ENCODE measurements around the gene H2BK1. TPM values are rescaled to one million over a fixed set of nuclear protein-coding genes. Genes with fewer than 3 reads are reported as not detected.

The H2BK1 gene
- total RNA-seq, 1 experiment from 2014 or later, result 0.64 TPM

GRCh38 chr7:151179287-151179860, 30.9 kb downstream of the H2BK1 start:
- no peak for DNase-seq (ENCODE audit: low spot score)

DNA sequence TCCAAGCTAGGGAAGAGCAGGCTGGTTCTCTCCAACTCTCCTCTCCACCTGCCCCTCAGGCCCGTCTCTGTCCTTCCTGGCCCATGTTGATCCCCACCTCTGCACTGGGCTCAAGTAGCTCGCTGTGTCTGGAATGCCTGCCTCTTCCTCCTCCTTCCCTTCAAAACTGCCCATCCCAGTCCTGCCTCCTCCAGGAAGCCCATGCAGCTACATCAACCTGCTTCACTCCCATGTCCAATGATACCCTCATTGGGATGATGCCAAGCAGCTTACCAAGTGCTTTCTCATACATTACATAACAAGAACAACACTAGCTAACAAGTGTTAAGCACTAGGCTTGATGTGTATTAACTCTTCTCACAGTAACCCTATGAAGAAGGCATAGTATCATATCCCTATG, 31.5 kb downstream of the H2BK1 start:
- no peak for DNase-seq (ENCODE audit: low spot score)

DNA sequence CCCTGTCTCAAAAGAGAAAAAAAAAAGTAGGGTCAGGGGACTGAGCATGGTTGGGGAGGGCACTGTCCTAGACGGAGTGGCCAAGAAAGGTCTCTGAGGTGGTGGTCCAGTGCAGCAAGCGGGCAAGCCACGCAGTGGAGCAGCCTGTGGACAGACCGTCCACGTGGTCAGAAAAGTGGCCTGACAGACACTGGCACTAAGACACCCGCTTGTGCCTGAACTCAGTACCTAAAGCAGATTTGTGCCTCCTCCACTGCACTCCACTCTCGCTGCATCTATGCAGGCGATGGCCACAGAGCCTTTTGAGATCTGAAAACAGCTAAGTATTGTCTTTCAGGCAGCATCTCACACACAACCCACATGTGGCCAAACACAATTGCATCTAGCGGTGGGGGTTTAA, 32.1 kb downstream of the H2BK1 start:
- DNase-seq (ENCODE audit: low spot score), result no peak

DNA sequence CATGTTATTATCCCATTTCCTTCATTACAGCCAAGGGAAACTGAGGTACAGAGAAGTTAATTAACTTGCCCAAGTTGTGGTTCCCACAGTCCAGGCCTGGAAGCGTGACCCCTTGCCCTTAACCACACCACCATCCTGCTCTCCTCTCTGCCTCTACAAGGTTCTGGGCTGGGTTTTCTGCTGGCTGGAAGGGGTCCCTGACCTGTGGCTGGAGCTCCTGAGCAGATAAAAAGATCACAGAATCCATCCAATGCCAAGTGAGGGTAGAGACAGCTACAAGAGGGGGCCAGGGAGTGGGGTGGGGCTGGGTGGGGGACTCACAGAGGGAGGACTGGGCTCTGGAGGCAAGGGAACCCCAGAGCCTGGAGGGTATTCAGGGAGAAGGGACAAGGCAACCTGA, 33.0 kb downstream of the H2BK1 start:
- no peak for DNase-seq (ENCODE audit: low spot score)

DNA sequence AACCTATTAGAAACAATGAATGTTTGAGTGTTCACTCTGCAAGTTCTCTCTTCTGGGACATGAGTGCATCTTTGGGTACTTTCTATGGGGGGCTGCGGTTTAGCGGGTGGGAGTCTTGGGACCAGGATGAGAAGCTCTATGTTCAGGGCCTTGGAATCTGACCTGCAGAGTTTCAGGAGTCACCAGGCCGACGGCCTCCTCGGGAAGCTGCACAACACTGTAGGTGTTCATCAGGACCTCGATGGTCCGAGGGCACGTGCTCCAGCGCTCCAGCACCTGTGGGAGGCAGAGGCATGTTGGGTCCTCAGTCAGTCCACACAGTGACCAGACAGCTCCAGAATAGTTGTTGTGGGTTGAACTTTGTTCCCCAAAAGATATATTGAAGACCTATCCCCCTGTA, 33.9 kb downstream of the H2BK1 start:
- no peak for DNase-seq (ENCODE audit: low spot score)

GRCh38 chr7:151175793-151176311, 34.4 kb downstream of the H2BK1 start:
- no peak for DNase-seq (ENCODE audit: low spot score)

DNA sequence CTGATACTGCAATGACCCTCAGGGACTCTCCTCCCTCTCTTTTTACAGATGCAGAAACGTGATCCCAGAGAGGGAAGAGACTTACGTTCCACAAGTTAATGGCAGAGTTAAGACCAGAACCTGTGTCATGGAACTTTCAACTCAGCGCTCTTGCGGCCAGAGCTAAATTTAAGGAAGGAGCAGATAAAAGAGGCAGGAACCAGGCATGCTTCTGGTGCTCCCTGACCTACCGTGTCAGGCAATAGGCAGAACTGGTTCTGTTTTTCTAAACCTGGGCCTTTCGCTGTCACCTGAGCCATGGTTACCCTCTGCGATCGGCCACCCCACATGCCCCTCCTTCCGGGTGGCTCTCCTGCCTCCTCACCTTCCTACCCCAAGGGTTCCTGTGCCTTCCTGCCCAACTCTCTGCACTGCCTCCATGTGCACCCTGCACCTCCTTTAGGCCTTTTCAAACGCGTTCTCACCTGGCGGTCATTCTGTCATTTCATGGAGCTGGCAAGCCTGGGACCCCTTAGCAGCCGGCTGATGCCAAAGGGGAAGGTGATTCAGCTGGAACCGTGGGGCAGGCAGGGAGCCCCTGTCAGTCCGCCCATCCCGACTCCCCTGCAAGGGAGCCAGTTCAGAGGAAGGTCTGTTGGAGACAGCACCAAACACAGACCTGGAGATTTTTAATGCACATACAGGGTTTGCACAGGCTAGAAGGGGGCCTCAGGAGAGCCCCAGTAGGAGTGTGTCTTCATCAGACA, 35.1 kb downstream of the H2BK1 start:
- DNase-seq (ENCODE audit: low spot score), result no peak

DNA sequence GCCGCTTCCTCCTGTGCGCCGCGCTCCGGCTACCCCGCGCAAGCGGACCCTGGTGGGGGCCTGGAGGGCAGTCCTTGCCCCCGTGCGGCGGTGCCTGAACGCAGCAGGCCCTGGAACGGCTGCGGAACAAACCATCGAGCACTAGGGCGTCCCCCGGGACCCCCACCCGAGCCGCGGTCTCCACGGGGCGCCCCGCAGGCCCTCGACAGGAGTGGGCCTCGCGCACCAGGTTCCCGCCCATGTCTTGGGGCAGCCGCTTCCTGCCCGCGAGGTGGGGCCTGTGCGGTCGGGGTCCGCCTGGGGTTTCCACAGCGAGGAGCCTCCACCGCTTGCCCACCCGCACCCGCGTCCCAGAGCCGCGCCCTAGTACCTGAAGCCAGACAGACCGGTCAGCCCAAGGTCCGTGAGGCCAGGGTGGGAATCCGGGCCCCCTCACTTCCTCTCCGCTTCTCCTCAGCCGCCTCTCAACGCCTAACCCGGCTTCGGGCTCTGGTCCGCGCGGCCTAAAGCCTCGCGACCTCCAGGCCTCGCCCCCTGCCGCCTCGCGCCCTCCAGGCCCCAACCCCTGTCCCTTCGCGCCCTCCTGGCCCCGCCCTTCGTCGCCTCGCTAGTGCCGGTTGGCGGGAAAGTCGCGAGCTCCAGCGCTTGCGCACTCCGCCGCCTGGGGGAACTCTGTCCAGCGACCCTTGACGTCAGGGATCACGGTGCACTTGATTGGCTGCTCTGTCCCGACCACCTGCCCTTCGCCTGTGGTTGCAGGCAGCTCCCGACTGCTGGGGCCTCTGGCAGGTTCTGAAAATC, 35.8 kb downstream of the H2BK1 start:
- no peak for DNase-seq (ENCODE audit: low spot score)

DNA sequence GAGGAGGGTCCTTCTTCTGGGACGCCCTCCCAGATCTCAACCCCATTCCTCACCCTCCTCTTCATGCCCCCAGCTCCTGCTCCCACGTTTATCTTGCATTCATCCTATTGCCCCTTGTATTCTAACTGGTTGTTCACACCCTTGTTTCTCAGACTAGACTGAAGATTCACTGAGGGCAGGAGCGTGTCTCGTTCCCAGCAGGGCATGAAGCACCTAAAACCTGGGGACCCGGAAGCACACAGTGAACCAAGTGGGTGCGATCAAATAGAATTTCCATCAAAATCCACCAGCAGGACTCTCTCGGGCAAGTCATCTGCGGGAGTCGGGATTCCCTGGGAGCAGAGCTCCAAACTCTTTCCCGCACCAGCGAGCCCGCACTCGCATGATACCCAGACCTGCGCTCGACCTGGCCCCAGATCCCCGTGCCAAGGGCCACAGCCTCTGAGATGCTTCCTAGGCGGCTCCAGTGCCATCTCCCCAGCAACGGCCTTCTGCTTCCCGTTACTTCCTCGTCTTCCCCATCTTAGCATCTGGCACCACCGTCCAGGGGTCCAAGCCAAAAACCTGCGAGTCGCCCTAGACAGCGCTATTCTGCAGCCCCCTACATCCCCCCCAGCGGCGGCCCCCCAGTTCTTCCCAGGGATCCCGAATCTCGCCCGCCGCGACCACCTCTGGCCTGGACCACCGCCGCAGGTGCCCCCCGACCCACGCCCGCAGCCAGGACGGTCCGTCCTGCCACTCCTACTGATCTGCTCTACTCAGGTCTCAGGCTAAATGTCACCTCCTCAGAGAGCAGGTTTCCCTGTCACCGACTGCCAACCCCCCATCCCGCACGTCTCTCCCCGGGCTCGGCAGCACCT, 36.7 kb downstream of the H2BK1 start:
- no peak for DNase-seq (ENCODE audit: low spot score)

GRCh38 chr7:151172273-151173141, 37.8 kb downstream of the H2BK1 start:
- DNase-seq (ENCODE audit: low spot score), result peak; percentile 64

DNA sequence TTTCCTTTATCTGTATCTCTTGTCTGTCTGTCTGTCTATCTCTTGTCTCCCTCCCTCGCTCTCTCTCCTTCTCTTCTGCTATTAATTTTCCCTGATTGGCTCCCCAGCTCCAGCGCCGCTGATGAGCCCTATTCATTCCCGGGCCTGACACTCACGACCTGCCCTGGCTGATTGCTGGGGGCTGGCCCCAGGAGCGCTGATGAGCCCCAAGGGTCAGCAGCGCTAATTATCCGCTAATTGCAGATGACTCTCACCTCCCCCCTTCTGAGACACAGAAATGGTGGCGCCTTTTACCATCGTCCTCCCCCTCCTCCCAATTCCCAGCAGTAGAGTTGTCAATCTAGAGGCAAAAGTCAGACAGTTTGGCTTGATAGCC, 41.5 kb downstream of the H2BK1 start:
- DNase-seq (ENCODE audit: low spot score), result no peak

GRCh38 chr7:151168003-151168786, 42.1 kb downstream of the H2BK1 start:
- no peak for DNase-seq (ENCODE audit: low spot score)

GRCh38 chr7:151167197-151167961, 42.9 kb downstream of the H2BK1 start, which contains the start of gene GBX1:
Gene GBX1 (minus strand): TSS chr7:151167694. CDS start chr7:151167548, 146 bp downstream.
- no peak for DNase-seq (ENCODE audit: low spot score)

- DNase-seq (ENCODE audit: low spot score), result no peak
Observed at GRCh38 chr7:151166629-151167196, 43.6 kb downstream of the H2BK1 start.

DNA sequence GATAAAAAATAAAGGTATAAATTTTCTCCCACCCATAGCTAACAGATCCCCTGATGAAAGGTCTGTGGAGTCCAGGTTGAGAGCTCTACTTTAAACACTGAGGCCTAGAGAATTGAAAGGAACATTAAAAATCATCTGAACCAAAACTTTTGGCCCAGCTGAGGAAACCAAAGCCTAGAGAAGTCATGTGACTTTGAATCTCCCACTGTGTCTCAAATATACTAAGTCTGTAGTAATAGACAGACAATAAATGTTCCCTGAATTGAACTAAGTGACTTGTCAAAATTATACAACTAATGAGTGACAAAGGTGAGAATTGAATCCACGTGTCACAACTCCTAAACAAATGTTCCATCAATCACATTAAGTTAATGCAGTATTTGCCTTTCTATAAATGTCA, 48.5 kb downstream of the H2BK1 start:
- no peak for DNase-seq (ENCODE audit: low spot score)

Data from H4 (cell line).